ENCODE measurements around the gene ATP2B1.

The ATP2B1 gene

GRCh38 chr12:89574736-89575208 is 133.9 kb downstream of the ATP2B1 start:
- DNase-seq: peak; percentile 89

GRCh38 chr12:89573051-89573810 is 135.4 kb downstream of the ATP2B1 start:
- DNase-seq: no peak

GRCh38 chr12:89571491-89572195 is 137.0 kb downstream of the ATP2B1 start:
- no peak for DNase-seq

GRCh38 chr12:89568484-89568883 is 140.2 kb downstream of the ATP2B1 start:
- DNase-seq: no peak

GRCh38 chr12:89567691-89568239 is 140.9 kb downstream of the ATP2B1 start:
- DNase-seq: no peak

GRCh38 chr12:89566615-89567014 is 142.0 kb downstream of the ATP2B1 start:
- no peak for DNase-seq

- no peak for DNase-seq
Observed at GRCh38 chr12:89565002-89565401, 143.6 kb downstream of the ATP2B1 start.

GRCh38 chr12:89559753-89560152 is 148.9 kb downstream of the ATP2B1 start:
- DNase-seq: no peak

GRCh38 chr12:89556976-89557375 is 151.7 kb downstream of the ATP2B1 start:
- no peak for DNase-seq

- DNase-seq: no peak
Observed at GRCh38 chr12:89552376-89552775, 156.3 kb downstream of the ATP2B1 start.

- no peak for DNase-seq
Observed at GRCh38 chr12:89551747-89552146, 156.9 kb downstream of the ATP2B1 start.

- no peak for DNase-seq
Observed at GRCh38 chr12:89547101-89547500, 161.5 kb downstream of the ATP2B1 start.

- no peak for DNase-seq
Observed at GRCh38 chr12:89546151-89546550, 162.5 kb downstream of the ATP2B1 start.

- DNase-seq: peak; percentile 74
Observed at GRCh38 chr12:89544681-89545184, 163.9 kb downstream of the ATP2B1 start.

GRCh38 chr12:89544022-89544421 is 164.6 kb downstream of the ATP2B1 start:
- DNase-seq: no peak

- DNase-seq: peak; percentile 72
Observed at GRCh38 chr12:89542912-89543592, 165.6 kb downstream of the ATP2B1 start.

GRCh38 chr12:89542236-89542635 is 166.4 kb downstream of the ATP2B1 start:
- DNase-seq: no peak

- no peak for DNase-seq
Observed at GRCh38 chr12:89540586-89540985, 168.1 kb downstream of the ATP2B1 start.

GRCh38 chr12:89539426-89540223 is 169.0 kb downstream of the ATP2B1 start:
- no peak for DNase-seq

- DNase-seq: no peak
Observed at GRCh38 chr12:89538897-89539296, 169.7 kb downstream of the ATP2B1 start.
